Tibial nerve (tissue), 4 donors: Measurements from ENCODE around the gene PRR35. TPM values are rescaled to one million over a fixed set of nuclear protein-coding genes. Genes with fewer than 3 reads are reported as not detected.

Experiments
- DNase-seq, 2 donors: peaks; one replicate each; pipeline ENCODE4 v3.0.0-alpha.2; 2019; ENCODE audit warnings: low spot score in 2 of 2
- H3K27ac ChIP-seq, 4 donors: fragments of 200-600 bp; sonication (generic) in 3 of 4; one replicate each; pipeline ENCODE4 v1.5.1; 2017 to 2019; ENCODE audit warnings: mild to moderate bottlenecking in 1 of 4
- H3K27me3 ChIP-seq, 2 donors: fragments of 200-600 bp; sonication (generic) in 1 of 2; one replicate each; pipeline versions ENCODE4 v1.5.1 to v1.6.0; 2017 to 2019
- H3K36me3 ChIP-seq, 3 donors: fragments of 200-600 bp; sonication (generic); one replicate each; pipeline ENCODE4 v1.5.1; 2018 to 2019
- H3K4me1 ChIP-seq, 4 donors: fragments of 200-600 bp; sonication (generic) in 3 of 4; one replicate each; pipeline ENCODE4 v1.5.1; 2017 to 2019
- H3K4me3 ChIP-seq, 4 donors: fragments of 200-600 bp; sonication (generic) in 3 of 4; one replicate each; pipeline ENCODE4 v1.5.1; 2017 to 2019; ENCODE audit warnings: mild to moderate bottlenecking in 1 of 4, moderate library complexity in 1 of 4
- H3K9me3 ChIP-seq, 4 donors: fragments of 200-600 bp; sonication (generic) in 3 of 4; one replicate each; pipeline ENCODE4 v1.5.1; 2017 to 2019
- CTCF ChIP-seq, 5 experiments: fragments of 200-600 bp in 3 of 5; fragments of 450-650 bp in 2 of 5; sonication (generic) in 3 of 5; IDR thresholded peaks; one replicate each; pipeline ENCODE4 v1.5.1; 2016 to 2019; ENCODE audit warnings: antibody characterized with exemption in 5 of 5, mild to moderate bottlenecking in 3 of 5, moderate library complexity in 2 of 5
- EP300 ChIP-seq, 2 donors: sonication (generic); formaldehyde crosslinking; IDR thresholded peaks; one replicate each; pipeline ENCODE4 v1.6.1; 2017; ENCODE audit warnings: antibody characterized with exemption in 2 of 2, mild to moderate bottlenecking in 1 of 2
- POLR2A ChIP-seq, 2 donors: fragments of 450-650 bp; IDR thresholded peaks; one replicate each; pipeline ENCODE4 v1.6.1; 2017; ENCODE audit warnings: antibody characterized with exemption in 2 of 2, mild to moderate bottlenecking in 2 of 2, moderate library complexity in 2 of 2
- WGBS, 2 donors: methylation state at CpG; one replicate each; pipeline ENCODE4 v1.1.5; 2018; 5-methylcytosine and 5-hydroxymethylcytosine counted together
- total RNA-seq, 4 donors: library from RNA; depleted of rRNA; stranded (reverse); fragments of >200 nt; gene quantifications; one replicate each; pipeline ENCODE4 v1.1.0, GENCODE V29; 2016

Gene PRR35
- total RNA-seq, 4 donors from 2014 or later, result not detected

DNA sequence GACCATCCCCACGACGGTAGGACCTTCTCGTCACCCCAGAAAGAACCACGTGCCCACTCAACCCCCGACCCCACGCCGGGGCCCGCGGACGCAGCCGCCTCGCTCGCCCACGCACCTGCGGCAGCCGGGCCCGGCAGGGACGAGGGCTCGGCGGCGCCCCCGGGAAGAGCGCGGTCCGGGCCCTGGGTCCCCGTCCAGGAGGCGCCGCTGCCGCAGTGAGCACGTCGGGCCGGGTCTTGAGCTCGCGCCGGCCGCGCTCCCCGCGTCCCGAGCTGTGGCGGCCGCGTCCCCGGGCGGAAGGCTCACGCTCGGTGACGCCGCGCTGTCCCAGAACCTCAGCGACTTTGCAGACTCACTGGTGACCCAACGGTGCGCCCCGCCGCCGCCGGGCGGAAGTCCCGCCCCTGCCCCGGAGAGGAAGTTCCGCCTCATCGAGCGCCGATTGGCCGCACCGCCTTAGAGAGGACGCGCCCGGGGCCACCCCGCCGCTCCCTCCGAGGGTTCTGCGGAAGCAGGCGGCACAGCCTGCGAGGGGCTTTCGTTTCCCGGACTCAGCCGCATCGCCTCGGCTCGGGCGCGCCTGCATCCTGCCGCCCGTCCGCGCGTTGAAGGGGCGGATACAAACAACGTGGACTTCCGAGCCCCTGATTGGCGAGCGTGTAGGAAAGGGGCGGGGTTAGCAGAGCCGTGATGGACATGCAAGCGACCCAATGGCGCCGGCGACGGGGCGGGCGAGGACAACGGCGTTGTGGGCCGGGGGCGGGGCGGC is 28.9 kb downstream of the PRR35 start:
- WGBS, 2 donors, result 1 to 2% methylated on average over 32 to 47 of the region's 107 CpGs
- peak overlapping the region; percentile 81 to 98 (median 92) for H3K27ac ChIP-seq
- peaks cover 0 to 70% (median 36%) of the 10 kb centered on the region in 4 donors for H3K4me1 ChIP-seq

DNA sequence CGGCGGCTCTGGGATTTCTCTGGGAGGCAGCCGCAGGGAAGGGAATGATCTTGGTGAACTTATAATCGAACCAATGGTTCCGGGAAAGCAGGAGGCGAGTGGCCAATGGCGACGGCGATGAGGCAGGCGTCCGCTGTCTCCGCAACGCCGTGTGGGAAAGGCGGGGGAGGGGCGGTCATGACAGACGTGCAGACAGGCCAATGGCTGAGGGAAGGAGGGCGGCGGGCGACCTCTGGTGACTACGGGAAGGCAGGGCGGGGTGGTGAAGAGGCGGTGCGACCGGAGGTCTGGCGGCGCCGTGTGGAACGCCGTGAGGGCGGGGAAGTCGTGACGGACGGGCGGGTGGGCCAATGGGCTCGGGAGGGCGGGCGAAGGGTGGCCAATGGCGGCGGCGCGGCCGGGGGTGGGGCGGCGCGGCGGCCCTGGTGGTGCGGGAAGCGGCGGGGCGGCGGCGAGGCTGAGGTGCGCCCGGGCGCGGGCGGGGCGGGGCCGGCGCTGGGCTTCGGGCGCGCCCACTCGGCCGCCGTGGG is 29.5 kb downstream of the PRR35 start, which contains the start of gene RAB40C:
Gene RAB40C (plus strand): TSS at position 409 of the 530 bp plus-strand sequence. CDS start 226 bp downstream, outside the sequence.
- peak; percentile 98 to 99 for DNase-seq
- TF ChIP-seq CTCF (IDR thresholded peaks at IDR 0.05) (peak in 3 of 5 experiments; percentile 7 to 14 (median 10)), POLR2A (IDR thresholded peaks at IDR 0.05) (no peak), EP300 (IDR thresholded peaks at IDR 0.05) (peak; percentile 25 to 48)
- Histone ChIP-seq H3K4me3 (peak within 1 kb of the TSS; percentile 88 to 100 (median 95)), H3K4me1 (peaks cover 0 to 70% (median 36%) of the 10 kb centered on the region in 4 donors), H3K9me3 (no peaks in the 10 kb centered on the region), H3K27me3 (no peaks in the 10 kb centered on the region), H3K27ac (peak within 1 kb of the TSS; percentile 81 to 98 (median 92)), H3K36me3 (peaks cover 0 to 6% (median 0%) of the 10 kb centered on the region in 3 donors)
- 1% methylated on average over 20 to 31 of the region's 67 CpGs for WGBS, 2 donors

More for the DNA sequence above, 28.9 kb downstream of the PRR35 start:
- peak; percentile 96 to 99 for DNase-seq
- Histone ChIP-seq H3K27me3 (no peaks in the 10 kb centered on the region), H3K4me3 (peak overlapping the region; percentile 42 to 100 (median 90)), H3K9me3 (no peaks in the 10 kb centered on the region), H3K36me3 (no peaks in the 10 kb centered on the region)
- TF ChIP-seq POLR2A (IDR thresholded peaks at IDR 0.05) (peak; percentile 56 to 79), EP300 (IDR thresholded peaks at IDR 0.05) (peak in 1 of 2 donors; percentile 57), CTCF (IDR thresholded peaks at IDR 0.05) (no peak)

DNA sequence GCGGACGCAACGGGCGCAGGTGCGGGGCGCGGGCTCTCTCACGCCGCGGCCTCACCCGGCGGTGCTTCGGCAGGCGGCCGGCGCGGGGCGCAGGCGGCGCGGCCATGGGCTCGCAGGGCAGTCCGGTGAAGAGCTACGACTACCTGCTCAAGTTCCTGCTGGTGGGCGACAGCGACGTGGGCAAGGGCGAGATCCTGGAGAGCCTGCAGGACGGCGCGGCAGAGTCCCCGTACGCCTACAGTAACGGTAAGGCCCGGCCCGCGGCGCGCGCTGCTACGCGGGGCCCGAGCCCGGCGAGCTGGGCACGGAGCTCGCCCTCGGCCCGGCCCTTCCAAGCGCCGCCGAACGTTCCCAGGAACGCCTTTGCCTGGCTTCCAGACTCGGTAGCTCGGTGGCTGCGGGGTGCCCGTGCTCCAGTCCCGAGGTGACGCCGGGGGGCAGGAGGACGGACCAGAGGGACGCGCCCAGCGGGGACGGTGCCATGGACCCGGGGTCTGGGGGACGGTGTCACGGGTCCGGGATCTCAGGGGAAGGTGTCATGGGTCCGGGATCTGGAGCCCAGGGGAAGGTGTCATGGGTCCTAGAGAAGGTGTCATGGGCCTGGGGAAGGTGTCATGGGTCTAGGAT is 30.1 kb downstream of the PRR35 start:
- DNase-seq, result peak in 1 of 2 donors; percentile 21
- Histone ChIP-seq H3K27ac (peak overlapping the region; percentile 43 to 93 (median 83)), H3K4me1 (peaks cover 0 to 75% (median 36%) of the 10 kb centered on the region in 4 donors), H3K36me3 (peaks cover 0 to 11% (median 0%) of the 10 kb centered on the region in 3 donors), H3K4me3 (peak overlapping the region; percentile 64 to 99 (median 90)), H3K27me3 (no peaks in the 10 kb centered on the region), H3K9me3 (no peaks in the 10 kb centered on the region)
- WGBS, 2 donors, result 0 to 1% methylated on average over 40 to 53 of the region's 71 CpGs
- TF ChIP-seq POLR2A (IDR thresholded peaks at IDR 0.05), result peak in 1 of 2 donors; percentile 17
- TF ChIP-seq EP300 (IDR thresholded peaks at IDR 0.05), result no peak

DNA sequence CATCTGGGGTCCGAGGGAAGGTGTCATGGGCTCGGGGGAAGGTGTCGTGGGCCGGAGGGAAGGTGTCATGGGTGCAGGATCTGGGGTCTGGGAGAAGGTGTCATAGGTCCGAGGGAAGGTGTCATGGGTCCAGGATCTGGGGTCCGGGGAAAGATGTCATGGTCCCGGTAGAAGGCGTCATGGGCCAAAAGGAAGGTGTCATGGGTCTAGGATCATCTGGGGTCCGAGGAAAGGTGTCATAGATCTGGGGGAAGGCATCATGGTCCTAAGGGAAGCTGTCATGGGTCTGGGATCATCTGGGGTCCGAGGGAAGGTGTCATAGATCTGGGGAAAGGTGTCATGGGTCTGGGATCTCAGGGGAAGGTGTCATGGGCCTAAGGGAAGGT is 30.6 kb downstream of the PRR35 start:
- Histone ChIP-seq H3K27ac (peak overlapping the region; percentile 43 to 93 (median 83)), H3K4me1 (peaks cover 0 to 75% (median 36%) of the 10 kb centered on the region in 4 donors)
- no peak for DNase-seq

More for the DNA sequence above, 30.6 kb downstream of the PRR35 start:
- H3K36me3 ChIP-seq, result peaks cover 0 to 14% (median 0%) of the 10 kb centered on the region in 3 donors
- H3K27me3 ChIP-seq, result no peaks in the 10 kb centered on the region
- WGBS, 2 donors, result 55 to 56% methylated on average over 10 of the region's 10 CpGs
- no peak for TF ChIP-seq CTCF (IDR thresholded peaks at IDR 0.05)
- no peak for TF ChIP-seq EP300 (IDR thresholded peaks at IDR 0.05)
- no peak for TF ChIP-seq POLR2A (IDR thresholded peaks at IDR 0.05)
- no peaks in the 10 kb centered on the region for H3K9me3 ChIP-seq
- H3K4me3 ChIP-seq, result peak overlapping the region; percentile 64 to 99 (median 90)
